Caco-2 (cell line): ENCODE data around the gene ITIH5. TPM values are rescaled to one million over a fixed set of nuclear protein-coding genes. Genes with fewer than 3 reads are reported as not detected.

Experiments
- BruUV-seq: library from RNA; stranded (reverse); fragments of 400-500 nt; replicated peaks from 2 replicates; lab custom pipeline; 2021; lab: Mats Ljungman, UMichigan
- CTCF ChIA-PET: fragments of 300-600 bp; sonication (Branson Sonifier 250); formaldehyde crosslinking; loops from one replicate; lab custom pipeline; 2022; ENCODE audit warnings: antibody characterized with exemption; lab: Charles Lee
- POLR2A ChIA-PET: fragments of 300-600 bp; sonication (Branson Sonifier 250); formaldehyde crosslinking; loops from one replicate; lab custom pipeline; 2022; ENCODE audit warnings: antibody characterized with exemption; lab: Charles Lee
- DNase-seq, 2 experiments: peaks; one replicate each; pipeline versions ENCODE4 v3.0.0 to v3.0.0-alpha.2; 2020 to 2022
- H3K27me3 ChIP-seq: replicated peaks from 2 replicates; pipeline ENCODE4 v1.6.0; 2011; ENCODE audit warnings: low read length; ENCODE audit not compliant: control insufficient read depth, insufficient read depth
- H3K36me3 ChIP-seq: 2 replicates; pipeline ENCODE4 v1.5.1; 2011; ENCODE audit warnings: low read length; ENCODE audit not compliant: control insufficient read depth, insufficient read depth
- H3K4me1 ChIP-seq: fragments of 250-450 bp; sonication (Bioruptor Pico); 2 replicates; pipeline ENCODE4 v1.5.1; 2020; ENCODE audit warnings: mild to moderate bottlenecking
- H3K4me3 ChIP-seq: 2 replicates; pipeline ENCODE4 v1.5.1; 2011; ENCODE audit warnings: low read depth, mild to moderate bottlenecking, control low read depth, low read length
- H3K9me3 ChIP-seq: fragments of 250-450 bp; sonication (Bioruptor Pico); 2 replicates; pipeline ENCODE4 v1.5.1; 2020; ENCODE audit warnings: mild to moderate bottlenecking, moderate library complexity
- H3K27ac Mint-ChIP-seq: one replicate; pipeline ENCODE4 v1.8.0; 2022; ENCODE audit warnings: mixed read lengths; ENCODE audit not compliant: unreplicated experiment
- H3K27me3 Mint-ChIP-seq: one replicate; pipeline ENCODE4 v1.8.0; 2022; ENCODE audit warnings: mixed read lengths; ENCODE audit not compliant: insufficient read depth, unreplicated experiment
- H3K36me3 Mint-ChIP-seq: one replicate; pipeline ENCODE4 v1.8.0; 2022; ENCODE audit warnings: mild to moderate bottlenecking, mixed read lengths; ENCODE audit not compliant: insufficient read depth, unreplicated experiment
- H3K4me1 Mint-ChIP-seq: one replicate; pipeline ENCODE4 v1.8.0; 2022; ENCODE audit warnings: low read depth, mixed read lengths; ENCODE audit not compliant: unreplicated experiment
- H3K4me3 Mint-ChIP-seq: one replicate; pipeline ENCODE4 v1.8.0; 2022; ENCODE audit warnings: mild to moderate bottlenecking, moderate library complexity, mixed read lengths; ENCODE audit not compliant: unreplicated experiment
- H3K9me3 Mint-ChIP-seq: one replicate; pipeline ENCODE4 v1.8.0; 2022; ENCODE audit warnings: mixed read lengths; ENCODE audit not compliant: unreplicated experiment
- intact Hi-C: fragments of 100-400 bp; cut with micrococcal nuclease; formaldehyde crosslinking; loops from one replicate; pipeline ENCODE4 v1.10.0; 2022; ENCODE audit not compliant: unreplicated experiment
- total RNA-seq: library from RNA; stranded (reverse); gene quantifications from 2 replicates; pipeline ENCODE4 v1.2.3, GENCODE V29; 2022
- TF ChIP-seq, protein P1 (sequence below), 2 experiments: fragments of 200-600 bp in 1 of 2; IDR thresholded peaks; 1 replicate in 1 of 2; 2 replicates in 1 of 2; pipeline versions ENCODE4 v1.5.1 to v1.8.0; 2011 to 2022; ENCODE audit warnings: antibody characterized with exemption in 1 of 2, control low read depth in 1 of 2, inconsistent platforms in 1 of 2, low read depth in 1 of 2, low read length in 1 of 2, mild to moderate bottlenecking in 1 of 2, moderate library complexity in 1 of 2; ENCODE audit not compliant: insufficient read depth in 1 of 2, severe bottlenecking in 1 of 2, unreplicated experiment in 1 of 2

ITIH5 gene
- total RNA-seq, 1 experiment from 2014 or later: 0.18 TPM

DNA sequence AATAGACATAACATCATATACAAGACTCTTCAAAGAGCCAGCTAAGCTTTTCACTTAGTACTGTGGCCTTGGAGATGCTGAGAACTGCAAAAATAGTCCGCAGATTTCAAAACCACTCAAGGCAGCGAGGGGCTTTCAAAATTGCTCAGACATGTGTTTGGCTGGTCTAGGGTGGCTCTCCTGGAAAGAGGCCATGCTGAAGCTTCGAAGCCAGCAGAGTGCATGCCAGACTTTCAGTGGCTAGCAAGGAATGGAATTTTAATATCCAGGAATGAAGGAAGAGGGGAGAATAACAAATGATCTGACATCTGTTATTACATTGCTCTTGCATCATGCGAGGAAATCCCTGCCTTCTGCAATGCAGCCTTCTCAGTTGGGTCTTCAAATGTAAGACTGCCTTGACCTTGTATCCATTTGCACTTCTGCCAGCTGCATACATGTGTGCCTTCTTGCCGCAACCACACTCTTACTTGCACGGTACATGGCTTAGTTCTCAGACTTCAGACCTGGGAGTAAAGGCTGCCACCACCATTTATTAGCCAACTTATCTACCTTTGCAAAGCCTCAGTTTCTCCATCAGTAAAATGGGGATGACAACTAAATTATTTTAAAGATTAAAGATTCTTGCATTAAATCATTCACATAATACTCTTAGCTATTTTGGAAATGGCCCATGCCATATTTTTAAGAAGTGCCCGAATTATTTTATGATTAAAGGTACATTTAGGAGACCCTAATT lies 55.9 kb downstream of the ITIH5 start:
- intact Hi-C loops: loop anchor here (2.0 kb wide), 1 partner anchor 76 kb away; no protein-coding TSS in a partner anchor
- no peaks in the 10 kb centered on the region for H3K36me3 ChIP-seq
- no peak overlapping the region for H3K4me3 ChIP-seq
- CTCF ChIA-PET: interaction anchor here (1.3 kb wide), 1 partner anchor 85 kb away, joined by 3 read pairs; no protein-coding TSS in a partner anchor
- H3K27me3 ChIP-seq: no peaks in the 10 kb centered on the region
- no peaks in the 10 kb centered on the region for H3K9me3 ChIP-seq
- DNase-seq: peak in 1 of 2 experiments; percentile 46
- H3K27me3 Mint-ChIP-seq: peaks cover 10% of the 10 kb centered on the region
- no peak overlapping the region for H3K27ac Mint-ChIP-seq
- H3K9me3 Mint-ChIP-seq: no peaks in the 10 kb centered on the region
- TF ChIP-seq, protein P1, sequence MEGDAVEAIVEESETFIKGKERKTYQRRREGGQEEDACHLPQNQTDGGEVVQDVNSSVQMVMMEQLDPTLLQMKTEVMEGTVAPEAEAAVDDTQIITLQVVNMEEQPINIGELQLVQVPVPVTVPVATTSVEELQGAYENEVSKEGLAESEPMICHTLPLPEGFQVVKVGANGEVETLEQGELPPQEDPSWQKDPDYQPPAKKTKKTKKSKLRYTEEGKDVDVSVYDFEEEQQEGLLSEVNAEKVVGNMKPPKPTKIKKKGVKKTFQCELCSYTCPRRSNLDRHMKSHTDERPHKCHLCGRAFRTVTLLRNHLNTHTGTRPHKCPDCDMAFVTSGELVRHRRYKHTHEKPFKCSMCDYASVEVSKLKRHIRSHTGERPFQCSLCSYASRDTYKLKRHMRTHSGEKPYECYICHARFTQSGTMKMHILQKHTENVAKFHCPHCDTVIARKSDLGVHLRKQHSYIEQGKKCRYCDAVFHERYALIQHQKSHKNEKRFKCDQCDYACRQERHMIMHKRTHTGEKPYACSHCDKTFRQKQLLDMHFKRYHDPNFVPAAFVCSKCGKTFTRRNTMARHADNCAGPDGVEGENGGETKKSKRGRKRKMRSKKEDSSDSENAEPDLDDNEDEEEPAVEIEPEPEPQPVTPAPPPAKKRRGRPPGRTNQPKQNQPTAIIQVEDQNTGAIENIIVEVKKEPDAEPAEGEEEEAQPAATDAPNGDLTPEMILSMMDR (IDR thresholded peaks at IDR 0.05; ENCODE audit: insufficient read depth in 1 of 2, low read depth in 1 of 2, low read length in 1 of 2, severe bottlenecking in 1 of 2, unreplicated experiment in 1 of 2): no peak
- H3K36me3 Mint-ChIP-seq: no peaks in the 10 kb centered on the region
- no peaks in the 10 kb centered on the region for H3K4me1 ChIP-seq
- peaks cover 8% of the 10 kb centered on the region for H3K4me1 Mint-ChIP-seq
- POLR2A ChIA-PET: no interaction called here
- BruUV-seq: no TSS peak
- no peak overlapping the region for H3K4me3 Mint-ChIP-seq

DNA sequence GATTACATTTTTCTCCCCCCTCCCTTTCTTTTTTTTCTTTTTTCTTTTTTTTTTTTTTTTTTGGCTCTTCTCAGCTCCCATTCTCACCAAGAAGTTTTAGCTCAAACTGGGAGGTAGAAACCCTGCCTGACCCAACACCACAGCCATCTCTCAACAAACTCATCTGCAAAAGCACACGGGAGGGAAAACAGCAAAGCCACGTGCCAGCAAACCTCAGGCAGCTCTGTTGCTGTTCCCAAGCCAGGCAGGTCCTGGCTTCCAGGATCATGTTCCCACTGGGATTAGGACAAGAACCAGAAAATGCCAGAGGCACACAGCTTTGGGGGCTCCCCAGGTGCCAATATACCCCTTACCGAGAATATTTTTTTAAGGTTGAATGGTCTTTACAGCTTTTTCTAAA lies 56.7 kb downstream of the ITIH5 start:
- Histone ChIP-seq H3K9me3 (no peaks in the 10 kb centered on the region), H3K27me3 (no peaks in the 10 kb centered on the region), H3K4me1 (no peaks in the 10 kb centered on the region), H3K4me3 (no peak overlapping the region), H3K36me3 (no peaks in the 10 kb centered on the region)
- Mint-ChIP-seq H3K36me3 (no peaks in the 10 kb centered on the region), H3K27ac (no peak overlapping the region), H3K4me1 (peaks cover 8% of the 10 kb centered on the region), H3K9me3 (no peaks in the 10 kb centered on the region), H3K27me3 (peaks cover 10% of the 10 kb centered on the region), H3K4me3 (no peak overlapping the region)
- CTCF ChIA-PET: interaction anchor here (0.7 kb wide), 1 partner anchor 39 kb away, joined by 3 read pairs; no protein-coding TSS in a partner anchor
- BruUV-seq: no TSS peak
- POLR2A ChIA-PET: no interaction called here
- DNase-seq: no peak
- TF ChIP-seq, protein P1 (IDR thresholded peaks at IDR 0.05; ENCODE audit: insufficient read depth in 1 of 2, low read depth in 1 of 2, low read length in 1 of 2, severe bottlenecking in 1 of 2, unreplicated experiment in 1 of 2): no peak
- intact Hi-C loops: loop anchor here (2.0 kb wide), 1 partner anchor 77 kb away; no protein-coding TSS in a partner anchor

DNA sequence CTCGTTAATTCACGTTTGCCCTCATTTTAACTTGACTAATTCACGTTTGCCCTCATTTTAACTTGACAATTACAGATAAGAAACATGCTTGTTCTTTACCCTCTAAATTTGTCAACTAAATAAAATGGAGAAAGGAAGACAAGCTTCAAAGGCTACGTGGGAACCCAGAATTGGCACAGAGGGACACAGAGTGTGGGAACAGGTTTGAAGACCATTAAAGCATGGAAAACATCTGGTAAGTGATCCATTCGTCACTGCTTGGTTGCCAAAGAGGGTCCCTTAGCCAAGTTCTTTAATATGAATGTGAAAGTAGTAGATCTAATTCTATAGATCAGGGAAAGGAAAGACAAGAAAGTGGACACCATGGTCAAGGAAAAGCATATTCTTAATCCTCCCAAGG lies 57.2 kb downstream of the ITIH5 start:
- intact Hi-C loops: loop anchor here (5.0 kb wide), 1 partner anchor 67 kb away; no protein-coding TSS in a partner anchor
- Histone ChIP-seq H3K36me3 (no peaks in the 10 kb centered on the region), H3K27me3 (no peaks in the 10 kb centered on the region), H3K4me3 (no peak overlapping the region), H3K4me1 (no peaks in the 10 kb centered on the region), H3K9me3 (no peaks in the 10 kb centered on the region)
- TF ChIP-seq, protein P1 (IDR thresholded peaks at IDR 0.05; ENCODE audit: insufficient read depth in 1 of 2, low read depth in 1 of 2, low read length in 1 of 2, severe bottlenecking in 1 of 2, unreplicated experiment in 1 of 2): no peak
- no peak overlapping the region for H3K4me3 Mint-ChIP-seq
- BruUV-seq: no TSS peak
- CTCF ChIA-PET: interaction anchor here (0.7 kb wide), 1 partner anchor 38 kb away, joined by 3 read pairs; no protein-coding TSS in a partner anchor
- no peaks in the 10 kb centered on the region for H3K36me3 Mint-ChIP-seq
- peaks cover 8% of the 10 kb centered on the region for H3K4me1 Mint-ChIP-seq
- H3K9me3 Mint-ChIP-seq: no peaks in the 10 kb centered on the region
- POLR2A ChIA-PET: no interaction called here
- H3K27me3 Mint-ChIP-seq: peaks cover 9% of the 10 kb centered on the region
- DNase-seq: no peak
- H3K27ac Mint-ChIP-seq: no peak overlapping the region
